ENCODE results near the gene RITA1. TPM values are rescaled to one million over a fixed set of nuclear protein-coding genes. Genes with fewer than 3 reads are reported as not detected.

RITA1 gene
- total and polyA plus RNA-seq, 2 of the 4 experiments (the other 2 are of a cell fraction): 14.2 to 14.7 TPM

DNA sequence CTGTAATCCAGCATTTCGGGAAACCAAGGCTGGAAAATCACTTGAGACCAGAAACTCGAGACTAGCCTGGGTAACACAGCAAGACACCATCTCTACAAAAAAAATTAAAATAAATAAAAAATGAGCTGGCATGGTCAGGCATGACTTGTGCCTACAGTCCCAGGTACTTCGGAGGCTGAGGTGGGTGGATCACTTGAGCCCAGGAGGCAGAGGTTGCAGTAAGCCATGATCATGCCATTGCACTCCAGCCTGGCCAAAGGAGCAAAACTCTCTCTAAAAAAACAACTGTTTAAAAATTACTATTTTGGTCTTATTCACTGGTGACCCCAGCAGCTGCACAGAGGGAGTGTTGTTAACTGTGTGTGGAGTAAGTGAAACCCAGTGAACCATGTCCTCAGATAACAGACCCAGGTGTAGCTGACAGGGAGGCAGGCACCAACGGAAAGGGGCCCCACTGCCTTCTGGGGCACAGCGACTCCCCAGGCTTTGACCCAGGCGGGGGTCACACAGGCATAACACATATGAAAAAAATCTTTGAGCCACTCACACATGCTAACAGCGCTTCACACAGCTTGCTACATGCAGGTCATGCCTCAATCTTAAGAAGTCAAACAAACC, 12.3 kb upstream of the RITA1 start:
- no peak overlapping the region for H2BK120ac ChIP-seq (ENCODE audit: low read depth, low read length)
- H3K23ac ChIP-seq (ENCODE audit: low read depth, low read length): no peak overlapping the region
- dilution Hi-C loops (cut with HindIII; ENCODE audit: low sequenced_read_pairs, unreplicated experiment) (no loop called here), in situ Hi-C loops (cut with MboI; ENCODE audit: low sequenced_read_pairs) (loop anchor here (5.0 kb wide), 1 partner anchor 126 kb away; no protein-coding TSS in a partner anchor), intact Hi-C loops (cut with micrococcal nuclease) (no loop called here)
- no peak overlapping the region for H2BK20ac ChIP-seq (ENCODE audit: low read depth, low read length)
- H3K4me1 ChIP-seq (ENCODE audit: control insufficient read depth, insufficient read depth, low read length): peaks cover 2% of the 10 kb centered on the region; the same call in 1 of the 2 replicates
- H3K9ac ChIP-seq (ENCODE audit: low read depth, low read length): no peak overlapping the region
- peaks cover 5 to 7% of the 10 kb centered on the region in 2 experiments; a peak in 1 of 4 replicates for H3K79me1 ChIP-seq (ENCODE audit: low read depth in 1 of 2, low read length in 2 of 2)
- CTCF ChIA-PET: interaction anchor here (0.7 to 1.5 kb wide), 2 partner anchors 138 to 139 kb away, joined by 3 to 4 read pairs; no protein-coding TSS in a partner anchor
- H2BK5ac ChIP-seq (ENCODE audit: low read depth, low read length, poor library complexity, severe bottlenecking): no peak overlapping the region
- DNase-seq (no peak), ATAC-seq (ENCODE audit: low read depth) (no peak)
- no peak overlapping the region for H2BK15ac ChIP-seq (ENCODE audit: low read depth, low read length)
- BruUV-seq (replicated peaks): no TSS peak
- H3K9me3 ChIP-seq (ENCODE audit: control insufficient read depth, insufficient read depth, low read length): peaks cover 8% of the 10 kb centered on the region
- H3K9me1 ChIP-seq (ENCODE audit: insufficient read depth, low read length): no peaks in the 10 kb centered on the region
- peaks cover 2% of the 10 kb centered on the region for H4K20me1 ChIP-seq (ENCODE audit: insufficient read depth, low read length)
- no peak overlapping the region for H3K4ac ChIP-seq (ENCODE audit: low read depth, low read length)
- no peak overlapping the region for H4K8ac ChIP-seq (ENCODE audit: low read depth in 2 of 2, low read length in 2 of 2)
- no peak overlapping the region for H2AFZ ChIP-seq (replicated peaks; ENCODE audit: low read length, poor library complexity)
- H3K4me2 ChIP-seq (ENCODE audit: low read depth, low read length): no peak overlapping the region
- peaks cover 65% of the 10 kb centered on the region for H3K36me3 ChIP-seq (ENCODE audit: control insufficient read depth, insufficient read depth, low read length)
- no peak overlapping the region for H3K27ac ChIP-seq (ENCODE audit: insufficient read depth, low read length)
- no peak overlapping the region for H4K91ac ChIP-seq (ENCODE audit: insufficient read depth, low read depth, low read length)
- TF ChIP-seq CHD1 (IDR thresholded peaks at IDR 0.05; ENCODE audit: low read depth, low read length) (no peak), MAZ (IDR thresholded peaks at IDR 0.05; ENCODE audit: borderline replicate concordance, low read depth, low read length) (no peak), RAD21 (IDR thresholded peaks at IDR 0.05; ENCODE audit: low read length) (no peak), ELK1 (IDR thresholded peaks at IDR 0.05; ENCODE audit: borderline replicate concordance, low read depth, low read length) (no peak), NFE2L2 (IDR thresholded peaks at IDR 0.05; ENCODE audit: low read depth, low read length) (no peak), RFX5 (IDR thresholded peaks at IDR 0.05; ENCODE audit: low read depth, low read length) (no peak), MAFK (IDR thresholded peaks at IDR 0.05; ENCODE audit: low read depth, low read length) (no peak), POLR2A (IDR thresholded peaks at IDR 0.05; ENCODE audit: low read depth, low read length) (no peak), SMC3 (IDR thresholded peaks at IDR 0.05; ENCODE audit: low read depth, low read length) (no peak), FOS (IDR thresholded peaks at IDR 0.05; ENCODE audit: low read depth, low read length) (no peak), MXI1 (IDR thresholded peaks at IDR 0.05; ENCODE audit: borderline replicate concordance, low read depth, low read length) (no peak), CEBPB (IDR thresholded peaks at IDR 0.05; ENCODE audit: low read depth, low read length) (no peak)
- TF ChIP-seq, protein P1, sequence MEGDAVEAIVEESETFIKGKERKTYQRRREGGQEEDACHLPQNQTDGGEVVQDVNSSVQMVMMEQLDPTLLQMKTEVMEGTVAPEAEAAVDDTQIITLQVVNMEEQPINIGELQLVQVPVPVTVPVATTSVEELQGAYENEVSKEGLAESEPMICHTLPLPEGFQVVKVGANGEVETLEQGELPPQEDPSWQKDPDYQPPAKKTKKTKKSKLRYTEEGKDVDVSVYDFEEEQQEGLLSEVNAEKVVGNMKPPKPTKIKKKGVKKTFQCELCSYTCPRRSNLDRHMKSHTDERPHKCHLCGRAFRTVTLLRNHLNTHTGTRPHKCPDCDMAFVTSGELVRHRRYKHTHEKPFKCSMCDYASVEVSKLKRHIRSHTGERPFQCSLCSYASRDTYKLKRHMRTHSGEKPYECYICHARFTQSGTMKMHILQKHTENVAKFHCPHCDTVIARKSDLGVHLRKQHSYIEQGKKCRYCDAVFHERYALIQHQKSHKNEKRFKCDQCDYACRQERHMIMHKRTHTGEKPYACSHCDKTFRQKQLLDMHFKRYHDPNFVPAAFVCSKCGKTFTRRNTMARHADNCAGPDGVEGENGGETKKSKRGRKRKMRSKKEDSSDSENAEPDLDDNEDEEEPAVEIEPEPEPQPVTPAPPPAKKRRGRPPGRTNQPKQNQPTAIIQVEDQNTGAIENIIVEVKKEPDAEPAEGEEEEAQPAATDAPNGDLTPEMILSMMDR (conservative IDR thresholded peaks at IDR 0.05; ENCODE audit: low read depth, low read length): no peak
- H4K5ac ChIP-seq (ENCODE audit: low read depth, low read length): no peak overlapping the region
- no peak overlapping the region for H2AK5ac ChIP-seq (ENCODE audit: low read depth, low read length)
- H3K18ac ChIP-seq (ENCODE audit: low read depth, low read length): no peak overlapping the region
- POLR2A ChIA-PET (ENCODE audit: unreplicated experiment): no interaction called here
- 90% methylated on average over 2 of the region's 7 CpGs; no CpG with 5 or more reads in 1 of the 2 experiments for WGBS, 2 experiments (ENCODE audit: extremely low coverage in 2 of 2, insufficient read length in 1 of 2)
- H3K4me3 ChIP-seq (ENCODE audit: insufficient read depth, low read depth, low read length): no peak overlapping the region
- H2AK9ac ChIP-seq (replicated peaks; ENCODE audit: low read depth, low read length, poor library complexity): no peak overlapping the region
- no peak overlapping the region for H3K56ac ChIP-seq (ENCODE audit: extremely low read depth, insufficient read depth, low read length)
- no peaks in the 10 kb centered on the region for H3K27me3 ChIP-seq (ENCODE audit: control insufficient read depth, insufficient read depth, low read length)
- no peak overlapping the region for H3K14ac ChIP-seq (replicated peaks; ENCODE audit: low read depth, low read length)

Measured in IMR-90 (cell line).